Lung (tissue), 12 donors: Measurements from ENCODE around the gene ZNF672. TPM values are rescaled to one million over a fixed set of nuclear protein-coding genes. Genes with fewer than 3 reads are reported as not detected.

Experiments
- ATAC-seq: fragments of 200-7000 bp; cut with Tn5 transposase; one replicate; pipeline ENCODE4 v1.9.1; 2020; ENCODE audit warnings: moderate number of reproducible peaks; ENCODE audit not compliant: insufficient read depth, low FRiP score
- DNase-seq, 3 donors: peaks; one replicate each; pipeline ENCODE4 v3.0.0-alpha.2; 2013 to 2017
- H3K27ac ChIP-seq, 2 donors: one replicate each; pipeline ENCODE4 v1.5.1; 2013; ENCODE audit warnings: mild to moderate bottlenecking in 2 of 2, moderate library complexity in 2 of 2, control low read depth in 1 of 2, inconsistent platforms in 1 of 2, low read depth in 1 of 2, low read length in 1 of 2
- H3K27me3 ChIP-seq, 3 donors: one replicate each; pipeline ENCODE4 v1.5.1; 2013; ENCODE audit warnings: low read length in 2 of 3; ENCODE audit not compliant: control insufficient read depth in 3 of 3, insufficient read depth in 3 of 3
- H3K36me3 ChIP-seq, 4 donors: one replicate each; pipeline ENCODE4 v1.5.1; 2013; ENCODE audit warnings: low read length in 4 of 4, mild to moderate bottlenecking in 1 of 4, moderate library complexity in 1 of 4; ENCODE audit not compliant: control insufficient read depth in 4 of 4, insufficient read depth in 4 of 4
- H3K4me1 ChIP-seq, 5 donors: one replicate each; pipeline ENCODE4 v1.5.1; 2013; ENCODE audit warnings: low read length in 5 of 5, mild to moderate bottlenecking in 2 of 5, moderate library complexity in 1 of 5; ENCODE audit not compliant: control insufficient read depth in 5 of 5, insufficient read depth in 5 of 5
- H3K4me3 ChIP-seq: one replicate; pipeline ENCODE4 v1.5.1; 2013; ENCODE audit warnings: mild to moderate bottlenecking, control low read depth, moderate library complexity
- H3K9ac ChIP-seq, 2 donors: one replicate each; pipeline ENCODE4 v1.5.1; 2013; ENCODE audit warnings: low read length in 2 of 2, control low read depth in 1 of 2; ENCODE audit not compliant: insufficient read depth in 1 of 2
- H3K9me3 ChIP-seq, 4 donors: one replicate each; pipeline ENCODE4 v1.5.1; 2013; ENCODE audit warnings: low read length in 3 of 4, mild to moderate bottlenecking in 1 of 4, moderate library complexity in 1 of 4; ENCODE audit not compliant: control insufficient read depth in 4 of 4, insufficient read depth in 3 of 4
- CTCF ChIP-seq: IDR thresholded peaks from 2 replicates; pipeline ENCODE4 v1.5.1; 2012; ENCODE audit warnings: mild to moderate bottlenecking; ENCODE audit errors: control extremely low read depth, extremely low read depth
- WGBS, 2 donors: extraction: QIAGEN DNeasy Blood & Tissue Kit; methylation state at CpG; one replicate each; pipeline ENCODE4 v1.1.7; 2013; 5-methylcytosine and 5-hydroxymethylcytosine counted together
- polyA plus RNA-seq, 2 donors: library from polyadenylated mRNA; stranded (reverse); fragments of 200-250 nt; gene quantifications; one replicate each; pipeline ENCODE4 v1.2.1, GENCODE V29; 2013
- total RNA-seq, 2 donors: library from RNA; depleted of rRNA in 1 of 2; stranded (reverse); fragments of >200 nt in 1 of 2; gene quantifications; one replicate each; pipeline ENCODE4 v1.2.1, GENCODE V29; 2014 to 2021
- donor health status: control.
- donor health status: control.
- donor health status: Bipolar disorder and iron deficiency.
- donor health status: healthy.
- donor health status: DM: yes; HTN: yes; CAD: no.

Gene ZNF672
- total and polyA plus RNA-seq, 4 donors = 17.1 to 41.3 (median 31.3) TPM

DNA sequence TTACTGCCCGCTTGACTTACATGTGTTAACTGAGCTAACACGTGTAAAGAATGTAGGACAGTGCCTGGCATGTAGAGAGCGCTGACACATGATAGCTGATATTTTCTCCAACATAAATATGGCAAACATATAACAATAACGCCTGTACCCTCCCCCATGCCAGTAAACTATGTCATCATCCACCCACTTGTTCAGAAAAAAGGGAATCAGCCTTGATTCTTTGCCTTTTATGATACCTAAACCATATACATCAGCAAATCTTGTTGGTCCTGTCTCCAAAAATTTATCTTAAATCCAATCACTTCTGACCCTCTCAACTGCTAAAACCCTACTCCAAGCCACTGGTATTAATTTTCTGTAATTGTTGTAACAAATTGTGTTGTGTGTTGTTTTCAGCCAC lies 22.0 kb downstream of the ZNF672 start:
- H3K4me3 ChIP-seq = no peak overlapping the region

GRCh38 chr1:248861616-248862015 lies 23.6 kb downstream of the ZNF672 start:
- Histone ChIP-seq H3K9ac (no peak overlapping the region), H3K27me3 (no peaks in the 10 kb centered on the region), H3K36me3 (no peaks in the 10 kb centered on the region), H3K4me3 (no peak overlapping the region), H3K9me3 (no peaks in the 10 kb centered on the region), H3K27ac (no peak overlapping the region), H3K4me1 (peaks cover 0 to 35% (median 8%) of the 10 kb centered on the region in 5 donors)
- 89 to 95% methylated on average over 2 of the region's 2 CpGs for WGBS, 2 donors
- ATAC-seq (no peak), DNase-seq (no peak)
- no peak for TF ChIP-seq CTCF

More for the DNA sequence above, 22.0 kb downstream of the ZNF672 start:
- WGBS, 2 donors = 82 to 84% methylated on average over 4 of the region's 4 CpGs
- no peaks in the 10 kb centered on the region for H3K9me3 ChIP-seq
- peaks cover 0 to 3% (median 0%) of the 10 kb centered on the region in 4 donors for H3K36me3 ChIP-seq
- DNase-seq = no peak
- TF ChIP-seq CTCF = no peak
- H3K27ac ChIP-seq = peak overlapping the region in 1 of 2 donors; percentile 89
- peaks cover 0 to 35% (median 8%) of the 10 kb centered on the region in 5 donors for H3K4me1 ChIP-seq
- peak overlapping the region in 1 of 2 donors; percentile 96 for H3K9ac ChIP-seq
- ATAC-seq = no peak
- no peaks in the 10 kb centered on the region for H3K27me3 ChIP-seq

- H3K4me1 ChIP-seq = peaks cover 0 to 31% (median 4%) of the 10 kb centered on the region in 5 donors
- TF ChIP-seq CTCF = no peak
- no peaks in the 10 kb centered on the region for H3K27me3 ChIP-seq
- no peak overlapping the region for H3K4me3 ChIP-seq
- WGBS, 2 donors = 16% methylated on average over 4 of the region's 4 CpGs
- no peak for ATAC-seq
- DNase-seq = no peak
- no peak overlapping the region for H3K9ac ChIP-seq
- no peaks in the 10 kb centered on the region for H3K36me3 ChIP-seq
- no peaks in the 10 kb centered on the region for H3K9me3 ChIP-seq
- H3K27ac ChIP-seq = peak overlapping the region; percentile 11 to 65
These were observed 24.6 kb downstream of the ZNF672 start for GRCh38 chr1:248862695-248862997.
